Measurements from ENCODE around the gene EXOC1L.

The EXOC1L gene

DNA sequence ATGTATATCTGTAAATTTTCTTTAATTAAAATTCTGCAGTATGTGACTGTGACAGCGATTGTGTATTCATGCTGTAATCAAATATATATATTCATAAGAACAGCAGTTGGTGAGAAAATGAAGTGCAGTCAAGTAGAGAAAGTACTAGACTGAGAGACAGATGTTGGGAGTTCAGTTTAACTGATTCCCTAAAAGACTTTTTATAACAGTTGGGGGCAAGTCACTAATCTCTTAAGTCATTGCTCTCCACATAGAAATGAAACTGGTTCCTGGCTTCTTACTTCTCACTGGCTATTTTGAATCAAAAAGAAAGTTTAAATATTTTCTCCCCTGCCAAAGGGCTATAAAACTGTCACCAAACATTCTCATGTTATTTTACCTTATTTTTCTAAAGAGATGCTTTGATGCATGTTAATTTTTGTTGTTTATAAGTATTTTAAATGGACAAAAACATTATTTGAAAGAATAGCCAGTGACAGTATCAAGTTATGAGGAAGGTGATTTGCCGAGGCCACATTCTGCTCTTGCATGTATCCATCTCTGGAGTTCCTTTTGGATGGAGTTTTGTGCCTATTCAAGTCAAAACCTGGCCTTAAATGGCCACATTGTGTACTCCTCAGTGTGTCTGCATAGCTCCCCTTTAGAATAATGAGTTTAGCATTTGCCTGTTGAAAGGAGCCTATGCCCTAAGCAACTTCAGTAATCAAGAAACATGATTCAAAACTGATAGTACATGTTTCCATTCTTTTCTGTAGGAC lies 64.7 kb downstream of the EXOC1L start:
- Histone ChIP-seq H3K4me3 (ENCODE audit: low read length) (no peak overlapping the region), H3K27me3 (replicated peaks; ENCODE audit: control insufficient read depth, insufficient read depth, low read length) (no peaks in the 10 kb centered on the region), H3K9me3 (ENCODE audit: control insufficient read depth, low read length) (no peaks in the 10 kb centered on the region), H3K9ac (ENCODE audit: low read length) (no peak overlapping the region), H3K4me1 (ENCODE audit: control insufficient read depth, insufficient read depth, low read length) (no peaks in the 10 kb centered on the region), H3K36me3 (ENCODE audit: control insufficient read depth, insufficient read depth, low read length, severe bottlenecking) (peaks cover 81% of the 10 kb centered on the region)
- DNase-seq (ENCODE audit: low read depth) = no peak

GRCh38 chr4:55884851-55885219 lies 65.2 kb downstream of the EXOC1L start:
- no peak for DNase-seq (ENCODE audit: low read depth)
- no peak overlapping the region for H3K4me3 ChIP-seq (ENCODE audit: low read length)
- H3K36me3 ChIP-seq (ENCODE audit: control insufficient read depth, insufficient read depth, low read length, severe bottlenecking) = peaks cover 80% of the 10 kb centered on the region
- no peaks in the 10 kb centered on the region for H3K4me1 ChIP-seq (ENCODE audit: control insufficient read depth, insufficient read depth, low read length)
- no peaks in the 10 kb centered on the region for H3K9me3 ChIP-seq (ENCODE audit: control insufficient read depth, low read length)
- H3K9ac ChIP-seq (ENCODE audit: low read length) = no peak overlapping the region
- H3K27me3 ChIP-seq (replicated peaks; ENCODE audit: control insufficient read depth, insufficient read depth, low read length) = no peaks in the 10 kb centered on the region

Measured in adipocyte (in vitro differentiated cells).